Neural progenitor cell (in vitro differentiated cells): Measurements from ENCODE around the gene MROH2A. TPM values are rescaled to one million over a fixed set of nuclear protein-coding genes. Genes with fewer than 3 reads are reported as not detected.

Experiments
- DNase-seq: peaks from one replicate; pipeline ENCODE4 v3.0.0-alpha.2; 2016; ENCODE audit warnings: low spot score
- H2AFZ ChIP-seq: fragments of 200-600 bp; sonication (generic); replicated peaks from 2 replicates; pipeline ENCODE4 v1.6.1; 2016; ENCODE audit warnings: antibody characterized with exemption
- H3F3A ChIP-seq: fragments of 200-600 bp; sonication (generic); 2 replicates; pipeline ENCODE4 v1.6.1; 2016; ENCODE audit warnings: antibody characterized with exemption, low read depth
- H3K27ac ChIP-seq: fragments of 200-600 bp; sonication (generic); 2 replicates; pipeline ENCODE4 v1.5.1; 2016; ENCODE audit warnings: mild to moderate bottlenecking
- H3K27me3 ChIP-seq: fragments of 200-600 bp; sonication (generic); 2 replicates; pipeline ENCODE4 v1.6.1; 2016; ENCODE audit warnings: mild to moderate bottlenecking, moderate library complexity
- H3K36me3 ChIP-seq: fragments of 200-600 bp; sonication (generic); 2 replicates; pipeline ENCODE4 v1.5.1; 2016
- H3K4me1 ChIP-seq: fragments of 200-600 bp; sonication (generic); 2 replicates; pipeline ENCODE4 v1.6.1; 2016; ENCODE audit warnings: mixed run types
- H3K4me2 ChIP-seq: fragments of 200-600 bp; sonication (generic); 2 replicates; pipeline ENCODE4 v1.6.1; 2016
- H3K4me3 ChIP-seq: fragments of 200-600 bp; sonication (generic); 2 replicates; pipeline ENCODE4 v1.5.1; 2016
- H3K79me2 ChIP-seq: fragments of 200-600 bp; sonication (generic); 2 replicates; pipeline ENCODE4 v1.6.1; 2016; ENCODE audit warnings: low read depth
- H3K9ac ChIP-seq: fragments of 200-600 bp; sonication (generic); 2 replicates; pipeline ENCODE4 v1.6.1; 2016
- H3K9me3 ChIP-seq: fragments of 200-600 bp; sonication (generic); 2 replicates; pipeline ENCODE4 v1.5.1; 2016; ENCODE audit warnings: low read depth
- H4K20me1 ChIP-seq: fragments of 200-600 bp; sonication (generic); 2 replicates; pipeline ENCODE4 v1.6.1; 2016; ENCODE audit warnings: low read depth
- H3K27ac Mint-ChIP-seq: 3 replicates; pipeline ENCODE4 v1.8.0; 2021; ENCODE audit warnings: mixed read lengths
- H3K27me3 Mint-ChIP-seq: 2 replicates; pipeline ENCODE4 v1.8.0; 2022; ENCODE audit warnings: low read depth, mild to moderate bottlenecking, inconsistent platforms, moderate library complexity, mixed read lengths; ENCODE audit not compliant: insufficient read depth
- H3K36me3 Mint-ChIP-seq: 3 replicates; pipeline ENCODE4 v1.8.0; 2021; ENCODE audit warnings: mixed read lengths
- H3K4me1 Mint-ChIP-seq: 3 replicates; pipeline ENCODE4 v1.8.0; 2021; ENCODE audit warnings: mixed read lengths
- H3K4me3 Mint-ChIP-seq: 3 replicates; pipeline ENCODE4 v1.8.0; 2021; ENCODE audit warnings: mild to moderate bottlenecking, moderate library complexity, mixed read lengths
- H3K9me3 Mint-ChIP-seq: 3 replicates; pipeline ENCODE4 v1.8.0; 2020; ENCODE audit warnings: mixed read lengths
- EZH2 ChIP-seq: fragments of 200-600 bp; sonication (generic); IDR thresholded peaks from 2 replicates; pipeline ENCODE4 v1.6.1; 2017; ENCODE audit warnings: antibody characterized with exemption, mild to moderate bottlenecking, moderate library complexity
- EZH2phosphoT487 ChIP-seq: fragments of 200-600 bp; sonication (generic); IDR thresholded peaks from 2 replicates; pipeline ENCODE4 v1.6.1; 2017; ENCODE audit warnings: antibody characterized with exemption
- total RNA-seq: library from RNA; depleted of rRNA; stranded (reverse); fragments of >200 nt; gene quantifications from 2 replicates; pipeline ENCODE4 v1.2.3, GENCODE V29; 2015; ENCODE audit warnings: low replicate concordance
- TF ChIP-seq, protein P1 (sequence below): fragments of 200-600 bp; sonication (generic); IDR thresholded peaks from 2 replicates; pipeline ENCODE4 v1.5.1; 2017; ENCODE audit warnings: antibody characterized with exemption, mild to moderate bottlenecking

The MROH2A gene
- total RNA-seq, 1 donor from 2014 or later, result not detected

DNA sequence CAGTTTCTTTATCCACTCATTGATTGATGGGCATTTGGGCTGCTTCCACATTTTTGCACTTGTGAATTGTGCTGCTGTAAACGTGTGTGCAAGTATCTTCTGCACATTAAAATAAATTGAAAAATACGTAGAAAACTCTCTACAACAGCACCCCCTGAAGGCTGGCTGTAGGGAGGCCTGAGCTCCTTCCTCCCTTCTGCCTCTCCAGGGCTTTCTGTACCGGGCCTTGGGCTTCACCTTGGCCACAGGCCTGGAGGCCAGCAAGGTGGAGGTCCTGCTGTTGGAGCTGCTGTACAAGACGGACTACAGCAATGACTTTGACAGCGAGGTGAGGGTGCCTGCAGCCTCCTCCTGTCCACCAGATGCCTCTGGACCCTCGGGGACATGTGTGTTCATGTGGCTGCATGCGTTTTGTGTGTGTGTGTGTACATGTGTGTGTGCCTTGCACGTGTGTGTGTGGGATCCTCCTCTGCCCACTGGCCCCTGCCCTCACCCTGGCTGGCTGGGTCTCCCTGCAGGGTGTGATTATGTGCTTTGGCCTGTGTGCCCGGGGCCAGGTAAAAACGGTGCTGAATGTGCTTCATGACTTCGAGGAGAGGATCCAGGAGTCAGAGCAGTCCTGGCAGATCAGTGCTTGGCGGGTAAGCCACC is 29.2 kb downstream of the MROH2A start:
- Mint-ChIP-seq H3K9me3 (peaks cover 8% of the 10 kb centered on the region), H3K4me3 (no peak overlapping the region), H3K36me3 (no peaks in the 10 kb centered on the region), H3K27me3 (peaks cover 2% of the 10 kb centered on the region), H3K27ac (no peak overlapping the region), H3K4me1 (no peaks in the 10 kb centered on the region)
- no peaks in the 10 kb centered on the region for H4K20me1 ChIP-seq
- H3K27me3 ChIP-seq, result no peaks in the 10 kb centered on the region
- TF ChIP-seq, protein P1, sequence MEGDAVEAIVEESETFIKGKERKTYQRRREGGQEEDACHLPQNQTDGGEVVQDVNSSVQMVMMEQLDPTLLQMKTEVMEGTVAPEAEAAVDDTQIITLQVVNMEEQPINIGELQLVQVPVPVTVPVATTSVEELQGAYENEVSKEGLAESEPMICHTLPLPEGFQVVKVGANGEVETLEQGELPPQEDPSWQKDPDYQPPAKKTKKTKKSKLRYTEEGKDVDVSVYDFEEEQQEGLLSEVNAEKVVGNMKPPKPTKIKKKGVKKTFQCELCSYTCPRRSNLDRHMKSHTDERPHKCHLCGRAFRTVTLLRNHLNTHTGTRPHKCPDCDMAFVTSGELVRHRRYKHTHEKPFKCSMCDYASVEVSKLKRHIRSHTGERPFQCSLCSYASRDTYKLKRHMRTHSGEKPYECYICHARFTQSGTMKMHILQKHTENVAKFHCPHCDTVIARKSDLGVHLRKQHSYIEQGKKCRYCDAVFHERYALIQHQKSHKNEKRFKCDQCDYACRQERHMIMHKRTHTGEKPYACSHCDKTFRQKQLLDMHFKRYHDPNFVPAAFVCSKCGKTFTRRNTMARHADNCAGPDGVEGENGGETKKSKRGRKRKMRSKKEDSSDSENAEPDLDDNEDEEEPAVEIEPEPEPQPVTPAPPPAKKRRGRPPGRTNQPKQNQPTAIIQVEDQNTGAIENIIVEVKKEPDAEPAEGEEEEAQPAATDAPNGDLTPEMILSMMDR, result no peak
- TF ChIP-seq EZH2 (no peak), EZH2phosphoT487 (no peak)
- H3K4me3 ChIP-seq, result no peak overlapping the region
- no peak overlapping the region for H3K4me2 ChIP-seq
- H3K9ac ChIP-seq, result no peak overlapping the region
- H3K36me3 ChIP-seq, result no peaks in the 10 kb centered on the region
- no peak overlapping the region for H2AFZ ChIP-seq
- no peaks in the 10 kb centered on the region for H3K79me2 ChIP-seq
- no peak for DNase-seq
- H3K4me1 ChIP-seq, result no peaks in the 10 kb centered on the region
- H3K9me3 ChIP-seq, result no peaks in the 10 kb centered on the region
- H3K27ac ChIP-seq, result no peak overlapping the region
- H3F3A ChIP-seq, result no peaks in the 10 kb centered on the region

DNA sequence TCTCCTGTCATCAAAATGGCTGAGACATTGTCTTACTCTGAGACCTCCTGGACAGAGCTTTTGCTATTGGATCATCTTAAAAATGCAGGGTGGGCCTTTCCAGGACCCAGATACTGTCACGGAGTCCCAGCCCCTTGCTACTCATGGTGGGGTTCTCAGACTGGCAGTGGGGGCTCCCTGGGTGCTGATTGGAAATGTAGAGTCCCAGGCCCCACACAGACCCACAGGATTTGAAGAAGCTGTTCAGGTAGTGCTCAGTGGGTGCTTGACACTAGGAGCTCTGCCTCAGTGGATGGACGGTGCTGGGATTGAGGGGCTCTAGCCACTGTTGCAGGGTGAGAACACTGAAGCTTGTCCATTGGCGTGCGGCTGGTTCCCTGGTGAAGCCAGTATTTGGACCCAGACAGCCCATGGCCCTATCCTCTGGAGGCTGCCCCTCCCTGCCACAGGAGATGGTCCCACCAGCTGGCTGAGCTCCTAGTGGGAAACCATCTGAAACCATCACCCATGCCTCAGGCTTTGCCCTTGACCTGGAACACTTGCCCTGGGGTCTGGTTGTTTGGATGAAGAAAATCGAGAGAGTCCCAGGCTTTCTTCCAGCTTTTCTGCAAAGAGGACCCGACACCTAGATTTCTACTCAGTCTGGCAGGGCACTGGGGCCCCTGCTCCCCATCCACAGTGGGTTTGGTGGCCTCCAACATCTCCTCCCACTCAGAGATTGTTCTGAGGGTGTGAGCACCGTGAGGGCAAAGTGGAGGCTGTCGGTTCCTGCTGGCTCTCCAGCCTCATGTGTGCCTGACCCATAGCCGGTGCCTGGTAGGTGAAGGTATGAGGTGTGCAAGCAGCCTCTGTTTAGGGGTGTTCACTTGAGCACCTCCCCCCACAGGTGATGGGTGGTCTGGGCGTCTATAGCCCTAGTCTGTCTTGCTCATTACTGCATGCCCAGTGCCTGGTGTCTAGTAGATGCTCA is 30.1 kb downstream of the MROH2A start:
- no peak for TF ChIP-seq EZH2
- no peak for TF ChIP-seq EZH2phosphoT487
- TF ChIP-seq, protein P1, result no peak
- Mint-ChIP-seq H3K4me1 (no peaks in the 10 kb centered on the region), H3K9me3 (peaks cover 2% of the 10 kb centered on the region), H3K27ac (no peak overlapping the region), H3K36me3 (no peaks in the 10 kb centered on the region), H3K4me3 (no peak overlapping the region), H3K27me3 (peaks cover 2% of the 10 kb centered on the region)
- Histone ChIP-seq H3K27me3 (no peaks in the 10 kb centered on the region), H3K4me1 (no peaks in the 10 kb centered on the region), H3K4me3 (no peak overlapping the region), H3K4me2 (no peak overlapping the region), H3K9ac (no peak overlapping the region), H3K27ac (no peak overlapping the region), H3K9me3 (no peaks in the 10 kb centered on the region), H2AFZ (no peak overlapping the region), H3F3A (no peaks in the 10 kb centered on the region), H3K36me3 (no peaks in the 10 kb centered on the region), H3K79me2 (no peaks in the 10 kb centered on the region), H4K20me1 (no peaks in the 10 kb centered on the region)
- no peak for DNase-seq

DNA sequence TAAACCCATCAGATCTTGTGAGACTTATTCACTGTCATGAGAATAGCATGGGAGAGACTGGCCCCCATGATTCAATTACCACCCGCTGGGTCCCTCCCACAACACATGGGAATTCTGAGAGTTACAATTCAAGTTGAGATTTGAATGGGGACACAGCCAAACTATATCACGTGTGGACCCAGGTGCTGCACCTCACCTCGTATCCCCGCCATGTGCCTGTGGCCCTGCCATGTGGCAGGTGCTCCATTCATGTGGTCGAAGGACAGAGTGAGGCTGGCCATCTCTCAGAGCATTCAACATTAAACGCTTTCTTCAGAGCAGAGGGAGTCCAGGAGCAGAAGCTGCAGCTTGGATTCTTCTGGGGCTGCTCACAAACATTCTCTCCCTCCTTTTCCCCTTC is 32.3 kb downstream of the MROH2A start:
- Mint-ChIP-seq H3K36me3 (no peaks in the 10 kb centered on the region), H3K9me3 (no peaks in the 10 kb centered on the region), H3K4me1 (no peaks in the 10 kb centered on the region), H3K27ac (no peak overlapping the region), H3K4me3 (no peak overlapping the region), H3K27me3 (no peaks in the 10 kb centered on the region)
- no peaks in the 10 kb centered on the region for H3K4me1 ChIP-seq
- no peaks in the 10 kb centered on the region for H3F3A ChIP-seq
- TF ChIP-seq EZH2phosphoT487, result no peak
- no peak for TF ChIP-seq EZH2
- TF ChIP-seq, protein P1, result no peak
- no peak overlapping the region for H3K4me3 ChIP-seq
- no peaks in the 10 kb centered on the region for H3K27me3 ChIP-seq
- H3K9me3 ChIP-seq, result no peaks in the 10 kb centered on the region
- H3K36me3 ChIP-seq, result no peaks in the 10 kb centered on the region
- no peaks in the 10 kb centered on the region for H4K20me1 ChIP-seq
- no peak for DNase-seq
- H3K9ac ChIP-seq, result no peak overlapping the region
- H2AFZ ChIP-seq, result no peak overlapping the region
- H3K79me2 ChIP-seq, result no peaks in the 10 kb centered on the region
- no peak overlapping the region for H3K27ac ChIP-seq
- H3K4me2 ChIP-seq, result no peak overlapping the region
